Activated CD8-positive, alpha-beta T cell treated with anti-CD3 and anti-CD28 coated beads for 36 hours (primary cell): ENCODE measurements around the gene GUCY2C. TPM values are rescaled to one million over a fixed set of nuclear protein-coding genes. Genes with fewer than 3 reads are reported as not detected.

Source experiments
- ATAC-seq: fragments of 200-7000 bp; cut with Tn5 transposase; one replicate; pipeline ENCODE4 v1.10.0; 2021; ENCODE audit warnings: mild to moderate bottlenecking, moderate library complexity
- CTCF ChIA-PET: fragments of 350-600 bp; sonication (Branson Sonifier 250); formaldehyde crosslinking; loops from one replicate; lab custom pipeline; 2021; ENCODE audit warnings: antibody characterized with exemption; lab: Charles Lee
- POLR2A ChIA-PET: fragments of 350-600 bp; sonication (Branson Sonifier 250); formaldehyde crosslinking; loops from one replicate; lab custom pipeline; 2021; ENCODE audit warnings: antibody characterized with exemption; lab: Charles Lee
- DNase-seq: peaks from one replicate; pipeline ENCODE4 v3.0.0-alpha.2; 2020
- H3K27ac Mint-ChIP-seq: one replicate; pipeline ENCODE4 v1.8.0; 2021; ENCODE audit warnings: mild to moderate bottlenecking, mixed read lengths
- H3K27me3 Mint-ChIP-seq: one replicate; pipeline ENCODE4 v1.8.0; 2021; ENCODE audit warnings: mixed read lengths
- H3K36me3 Mint-ChIP-seq: one replicate; pipeline ENCODE4 v1.8.0; 2021; ENCODE audit warnings: low read depth, mixed read lengths
- H3K4me1 Mint-ChIP-seq: one replicate; pipeline ENCODE4 v1.8.0; 2021; ENCODE audit warnings: low read depth, mixed read lengths
- H3K4me3 Mint-ChIP-seq: one replicate; pipeline ENCODE4 v1.8.0; 2021; ENCODE audit warnings: mild to moderate bottlenecking, moderate library complexity, mixed read lengths
- H3K9me3 Mint-ChIP-seq: one replicate; pipeline ENCODE4 v1.8.0; 2021; ENCODE audit warnings: mixed read lengths
- intact Hi-C: fragments of 100-400 bp; cut with micrococcal nuclease; formaldehyde crosslinking; loops from one replicate; pipeline ENCODE4 v1.10.0; 2022
- total RNA-seq, 2 experiments: library from RNA; stranded (reverse); gene quantifications; one replicate each; pipeline ENCODE4 v1.2.3, GENCODE V29; 2021
- TF ChIP-seq, protein P1 (sequence below): fragments of 200-600 bp; IDR thresholded peaks from one replicate; pipeline ENCODE4 v1.8.0; 2022; ENCODE audit warnings: antibody characterized with exemption, mild to moderate bottlenecking

GUCY2C gene
- total RNA-seq, 2 experiments from 2014 or later = not detected

DNA sequence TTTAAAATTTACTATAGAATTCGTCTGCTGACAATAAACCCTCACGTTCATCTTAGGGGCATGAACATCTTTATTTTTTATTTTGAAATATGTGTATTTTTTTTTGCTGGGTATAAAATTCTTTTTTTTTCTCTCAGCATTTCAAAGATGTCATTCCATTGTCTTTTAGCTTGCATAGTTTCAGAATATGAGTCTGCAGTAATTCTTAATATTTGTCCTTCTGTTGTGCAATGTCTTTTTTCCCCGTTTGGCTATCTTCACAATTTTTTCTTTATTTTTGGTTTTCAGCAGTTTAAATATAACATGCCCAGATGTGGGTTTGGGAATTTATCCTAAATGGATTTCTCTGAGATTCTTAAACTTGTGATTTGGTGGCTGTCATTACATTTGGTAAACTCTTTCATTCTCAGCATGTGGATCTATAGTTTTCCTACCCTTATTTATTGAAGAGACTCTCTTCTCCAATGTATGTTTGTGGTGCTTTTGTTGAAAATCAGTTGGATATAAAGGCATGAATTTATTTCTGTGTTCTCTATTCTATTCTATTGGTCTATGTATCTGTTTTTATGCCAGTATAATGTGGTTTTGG is 90.9 kb downstream of the GUCY2C start:
- H3K27ac Mint-ChIP-seq = no peak overlapping the region
- H3K27me3 Mint-ChIP-seq = peaks cover 5% of the 10 kb centered on the region
- H3K9me3 Mint-ChIP-seq = peaks cover 35% of the 10 kb centered on the region
- ATAC-seq (no peak), DNase-seq (no peak)
- peaks cover 1% of the 10 kb centered on the region for H3K36me3 Mint-ChIP-seq
- TF ChIP-seq, protein P1, sequence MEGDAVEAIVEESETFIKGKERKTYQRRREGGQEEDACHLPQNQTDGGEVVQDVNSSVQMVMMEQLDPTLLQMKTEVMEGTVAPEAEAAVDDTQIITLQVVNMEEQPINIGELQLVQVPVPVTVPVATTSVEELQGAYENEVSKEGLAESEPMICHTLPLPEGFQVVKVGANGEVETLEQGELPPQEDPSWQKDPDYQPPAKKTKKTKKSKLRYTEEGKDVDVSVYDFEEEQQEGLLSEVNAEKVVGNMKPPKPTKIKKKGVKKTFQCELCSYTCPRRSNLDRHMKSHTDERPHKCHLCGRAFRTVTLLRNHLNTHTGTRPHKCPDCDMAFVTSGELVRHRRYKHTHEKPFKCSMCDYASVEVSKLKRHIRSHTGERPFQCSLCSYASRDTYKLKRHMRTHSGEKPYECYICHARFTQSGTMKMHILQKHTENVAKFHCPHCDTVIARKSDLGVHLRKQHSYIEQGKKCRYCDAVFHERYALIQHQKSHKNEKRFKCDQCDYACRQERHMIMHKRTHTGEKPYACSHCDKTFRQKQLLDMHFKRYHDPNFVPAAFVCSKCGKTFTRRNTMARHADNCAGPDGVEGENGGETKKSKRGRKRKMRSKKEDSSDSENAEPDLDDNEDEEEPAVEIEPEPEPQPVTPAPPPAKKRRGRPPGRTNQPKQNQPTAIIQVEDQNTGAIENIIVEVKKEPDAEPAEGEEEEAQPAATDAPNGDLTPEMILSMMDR = no peak
- H3K4me1 Mint-ChIP-seq = no peaks in the 10 kb centered on the region
- ChIA-PET POLR2A (no interaction called here), CTCF (no interaction called here)
- intact Hi-C loops = no loop called here
- H3K4me3 Mint-ChIP-seq = no peak overlapping the region

- Mint-ChIP-seq H3K9me3 (peaks cover 34% of the 10 kb centered on the region), H3K4me3 (no peak overlapping the region), H3K27me3 (peaks cover 5% of the 10 kb centered on the region), H3K27ac (no peak overlapping the region), H3K4me1 (no peaks in the 10 kb centered on the region), H3K36me3 (peaks cover 1% of the 10 kb centered on the region)
- ATAC-seq = no peak
- CTCF ChIA-PET = no interaction called here
- intact Hi-C loops = no loop called here
- POLR2A ChIA-PET = interaction anchor here (0.6 kb wide), 1 partner anchor 17 kb away, joined by 3 read pairs; no protein-coding TSS in a partner anchor
- DNase-seq = no peak
- TF ChIP-seq, protein P1 = no peak
Measured at GRCh38 chr12:14601692-14602478, 94.5 kb downstream of the GUCY2C start.

- ATAC-seq = no peak
- H3K9me3 Mint-ChIP-seq = peaks cover 18% of the 10 kb centered on the region
Measured at GRCh38 chr12:14597480-14597879, 98.9 kb downstream of the GUCY2C start.

DNA sequence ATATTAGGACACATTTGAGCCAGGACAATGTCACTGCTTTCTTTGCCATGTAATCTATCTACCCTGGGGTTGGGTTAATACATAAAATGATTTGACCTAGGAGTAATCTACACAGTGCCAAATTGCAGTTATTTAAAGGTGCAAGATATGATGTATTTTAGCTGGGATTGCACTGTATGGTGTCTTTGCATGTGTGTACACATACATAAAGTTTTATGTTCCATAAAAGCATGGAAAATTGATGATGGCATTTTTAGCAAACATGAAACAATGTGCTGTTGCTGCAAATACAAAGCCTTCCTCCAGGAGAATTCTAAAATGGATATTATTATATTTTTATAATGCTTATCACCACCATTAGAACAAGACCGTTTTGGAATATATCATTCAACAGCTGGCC is 104.7 kb downstream of the GUCY2C start:
- Mint-ChIP-seq H3K27me3 (no peaks in the 10 kb centered on the region), H3K4me3 (no peak overlapping the region), H3K9me3 (peaks cover 1% of the 10 kb centered on the region), H3K4me1 (no peaks in the 10 kb centered on the region), H3K27ac (no peak overlapping the region), H3K36me3 (no peaks in the 10 kb centered on the region)
- ATAC-seq (no peak), DNase-seq (no peak)
- CTCF ChIA-PET = no interaction called here
- POLR2A ChIA-PET = no interaction called here
- TF ChIP-seq, protein P1 = no peak
- intact Hi-C loops = no loop called here

More at GRCh38 chr12:14597480-14597879, 98.9 kb downstream of the GUCY2C start:
- CTCF ChIA-PET = no interaction called here
- Mint-ChIP-seq H3K27ac (no peak overlapping the region), H3K4me3 (no peak overlapping the region), H3K27me3 (no peaks in the 10 kb centered on the region), H3K4me1 (no peaks in the 10 kb centered on the region), H3K36me3 (no peaks in the 10 kb centered on the region)
- intact Hi-C loops = no loop called here
- no peak for DNase-seq
- POLR2A ChIA-PET = no interaction called here
- TF ChIP-seq, protein P1 = no peak
